WI38 (cell line): ENCODE data around the gene MORC4.
A peak's percentile ranks its signal among the peaks of the same experiment; 100 is the strongest.

Source experiments
- H3K4me3 ChIP-seq: 2 replicates; pipeline ENCODE4 v1.5.1; 2011; ENCODE audit warnings: low read depth, mild to moderate bottlenecking, control low read depth, low read length
- TF ChIP-seq, protein P1 (sequence below): IDR thresholded peaks from 2 replicates; pipeline ENCODE4 v1.5.1; 2012; ENCODE audit warnings: low read depth, mild to moderate bottlenecking, control low read depth, low read length

The MORC4 gene

DNA sequence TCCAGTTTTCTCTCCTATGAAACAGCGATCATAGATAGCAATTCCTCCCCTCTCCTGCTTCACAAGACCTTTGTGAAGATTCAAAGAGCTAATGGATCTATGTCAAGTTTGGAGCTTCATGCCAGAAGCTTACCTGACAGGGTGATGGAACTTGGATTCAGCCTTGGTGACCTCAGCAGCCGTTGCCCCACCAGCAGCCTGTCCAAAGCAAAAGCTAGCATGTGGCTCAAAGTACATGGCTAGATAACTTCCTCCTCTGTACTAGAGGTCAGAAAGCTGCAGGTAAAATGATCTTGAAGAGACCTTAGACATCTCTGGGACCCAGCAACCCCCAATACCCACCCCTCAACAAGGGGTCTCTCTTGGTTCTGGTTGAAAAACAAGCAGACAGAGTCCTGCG is 98.7 kb downstream of the MORC4 start:
- no peak overlapping the region for H3K4me3 ChIP-seq
- TF ChIP-seq, protein P1, sequence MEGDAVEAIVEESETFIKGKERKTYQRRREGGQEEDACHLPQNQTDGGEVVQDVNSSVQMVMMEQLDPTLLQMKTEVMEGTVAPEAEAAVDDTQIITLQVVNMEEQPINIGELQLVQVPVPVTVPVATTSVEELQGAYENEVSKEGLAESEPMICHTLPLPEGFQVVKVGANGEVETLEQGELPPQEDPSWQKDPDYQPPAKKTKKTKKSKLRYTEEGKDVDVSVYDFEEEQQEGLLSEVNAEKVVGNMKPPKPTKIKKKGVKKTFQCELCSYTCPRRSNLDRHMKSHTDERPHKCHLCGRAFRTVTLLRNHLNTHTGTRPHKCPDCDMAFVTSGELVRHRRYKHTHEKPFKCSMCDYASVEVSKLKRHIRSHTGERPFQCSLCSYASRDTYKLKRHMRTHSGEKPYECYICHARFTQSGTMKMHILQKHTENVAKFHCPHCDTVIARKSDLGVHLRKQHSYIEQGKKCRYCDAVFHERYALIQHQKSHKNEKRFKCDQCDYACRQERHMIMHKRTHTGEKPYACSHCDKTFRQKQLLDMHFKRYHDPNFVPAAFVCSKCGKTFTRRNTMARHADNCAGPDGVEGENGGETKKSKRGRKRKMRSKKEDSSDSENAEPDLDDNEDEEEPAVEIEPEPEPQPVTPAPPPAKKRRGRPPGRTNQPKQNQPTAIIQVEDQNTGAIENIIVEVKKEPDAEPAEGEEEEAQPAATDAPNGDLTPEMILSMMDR: no peak

GRCh38 chrX:106899841-106900240 is 100.2 kb downstream of the MORC4 start:
- TF ChIP-seq, protein P1: no peak

DNA sequence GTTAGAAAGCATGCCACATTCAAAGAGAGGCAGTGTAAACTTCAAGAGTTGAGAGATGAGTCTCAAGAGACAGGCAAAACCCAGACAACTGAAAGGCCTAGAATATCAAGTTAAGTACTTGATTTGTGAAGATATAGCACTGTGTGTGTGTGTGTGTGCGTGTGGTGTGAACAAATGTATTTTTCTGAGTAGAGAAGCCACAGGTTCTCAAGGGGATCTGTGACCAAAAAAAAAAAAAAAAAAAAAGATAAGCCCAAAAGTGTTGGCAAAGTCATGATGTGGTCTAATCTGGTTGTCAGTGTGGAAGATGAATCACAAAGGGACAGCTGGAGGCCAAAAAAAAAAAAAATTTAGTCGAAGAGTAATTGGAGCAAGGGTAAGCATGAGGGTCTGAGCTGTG is 100.7 kb downstream of the MORC4 start:
- TF ChIP-seq, protein P1: no peak

More at GRCh38 chrX:106899841-106900240, 100.2 kb downstream of the MORC4 start:
- no peak overlapping the region for H3K4me3 ChIP-seq

DNA sequence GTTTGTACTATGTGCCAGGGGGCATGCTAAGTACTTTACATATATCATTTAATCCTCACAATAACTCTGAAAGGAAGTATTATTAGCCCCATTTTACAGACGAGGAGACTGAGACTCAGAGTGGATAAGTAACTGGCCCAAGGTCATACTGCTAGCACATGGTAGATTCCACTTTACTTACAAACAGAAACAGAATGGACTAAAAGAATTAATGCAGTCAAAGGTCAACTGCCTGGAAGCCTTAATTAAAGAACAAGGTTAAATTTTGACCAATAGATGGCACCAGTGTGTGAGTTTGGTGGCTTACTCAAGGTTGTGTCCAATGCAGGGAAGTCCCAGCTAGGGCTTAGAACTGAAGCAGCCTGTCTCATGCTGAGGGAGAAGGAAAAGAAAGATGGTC is 101.5 kb downstream of the MORC4 start:
- no peak overlapping the region for H3K4me3 ChIP-seq
- TF ChIP-seq, protein P1: no peak

More for the DNA sequence above, 100.7 kb downstream of the MORC4 start:
- H3K4me3 ChIP-seq: no peak overlapping the region

- H3K4me3 ChIP-seq: no peak overlapping the region
- TF ChIP-seq, protein P1: no peak
Observed at GRCh38 chrX:106897259-106897658, 102.8 kb downstream of the MORC4 start.

DNA sequence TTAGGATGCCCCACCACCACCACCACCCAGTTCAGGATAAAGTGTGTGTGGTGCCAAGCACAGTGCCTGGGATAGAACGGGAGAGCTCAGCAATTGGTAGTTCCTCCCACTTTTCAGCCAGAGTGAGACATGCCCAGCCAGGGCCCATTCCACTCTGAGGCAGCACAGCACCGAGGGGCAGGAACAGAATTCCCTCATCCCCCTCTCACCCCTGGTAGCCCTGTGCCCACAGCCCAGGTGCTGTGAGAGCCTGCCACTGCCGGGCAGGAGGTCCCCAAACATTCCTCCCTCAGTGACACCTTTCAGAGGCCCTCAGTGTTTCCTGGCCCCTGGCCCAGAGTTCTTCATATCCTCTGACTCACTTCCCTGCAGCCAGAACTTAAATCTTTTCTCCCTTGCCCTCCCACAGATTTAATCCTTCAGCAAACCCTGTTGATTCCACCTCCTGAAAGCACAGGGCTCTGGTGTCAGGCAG is 105.0 kb downstream of the MORC4 start:
- H3K4me3 ChIP-seq: no peak overlapping the region
- TF ChIP-seq, protein P1: no peak

DNA sequence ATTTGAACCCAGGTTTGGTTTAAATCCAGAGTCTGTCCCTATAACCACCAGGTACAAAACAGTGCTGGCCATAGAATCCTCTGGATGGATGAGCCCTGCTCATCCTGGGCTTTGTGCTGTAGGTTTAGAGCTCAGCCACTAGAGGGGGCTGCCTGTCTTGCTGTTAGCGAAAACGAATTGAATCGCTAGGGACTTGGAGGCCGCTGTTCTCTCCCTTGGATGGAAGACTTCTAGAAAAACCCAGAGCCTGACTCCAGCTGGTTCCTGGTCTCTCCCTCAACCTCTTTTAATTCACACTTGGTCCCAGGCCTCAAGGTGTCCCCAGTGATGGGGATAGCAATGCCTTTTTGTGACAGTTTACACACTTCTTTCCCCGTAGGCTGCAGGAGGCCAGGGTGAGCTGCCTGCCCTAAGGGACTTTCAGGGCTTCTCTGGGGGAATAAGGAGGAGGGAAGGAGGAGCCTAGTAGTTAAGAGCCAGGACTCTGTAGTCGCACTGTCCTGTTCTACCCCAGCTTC is 105.6 kb downstream of the MORC4 start:
- TF ChIP-seq, protein P1: peak; percentile 92
- no peak overlapping the region for H3K4me3 ChIP-seq
